GM04504 (cell line): ENCODE data around the gene CARD14.
"Not testable (repeated sequence)": the region's sequence is repeated elsewhere in the genome, so short reads cannot be mapped to it uniquely, and the experiment has no call there.

Experiments
- DNase-seq: peaks from one replicate; pipeline ENCODE4 v3.0.0-alpha.2; 2012; ENCODE audit warnings: low read depth

CARD14 gene

DNA sequence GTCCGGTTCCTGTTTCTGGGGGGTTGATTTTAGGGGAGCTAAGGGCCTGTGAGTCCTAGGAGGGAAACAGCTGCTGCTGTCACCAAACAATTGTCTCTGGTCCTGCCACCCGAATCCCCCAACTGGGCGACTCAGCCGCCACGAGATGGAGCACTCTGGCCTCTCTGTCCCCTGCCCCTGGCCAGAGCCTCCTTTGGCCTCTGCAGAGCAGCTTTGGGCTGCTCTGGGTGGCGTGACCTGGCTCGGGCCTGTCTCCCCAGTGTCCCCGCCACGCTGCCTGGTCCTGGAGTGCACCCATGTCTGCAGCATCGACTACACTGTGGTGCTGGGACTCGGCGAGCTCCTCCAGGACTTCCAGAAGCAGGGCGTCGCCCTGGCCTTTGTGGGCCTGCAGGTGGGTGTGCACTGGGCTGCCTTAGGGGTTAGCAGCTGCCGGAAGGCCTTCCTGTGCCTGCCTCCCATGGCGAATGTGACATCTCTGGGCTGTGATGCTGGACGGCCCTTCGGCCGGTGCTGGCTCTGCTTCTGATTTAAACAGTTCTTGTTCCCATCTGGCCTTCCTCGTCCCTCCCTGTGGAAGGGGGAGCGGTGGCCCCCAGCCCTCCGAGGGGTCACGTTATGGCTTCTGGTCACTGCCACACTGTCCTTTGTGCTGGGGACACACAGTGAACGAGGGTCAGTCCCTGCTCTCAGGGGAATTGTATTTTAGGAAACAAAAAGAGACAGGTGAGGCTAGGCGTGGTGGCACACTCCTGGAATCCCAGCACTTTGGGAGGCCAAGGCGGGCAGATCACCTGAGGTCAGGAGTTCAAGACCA lies 79.3 kb downstream of the CARD14 start:
- DNase-seq = no peak

DNA sequence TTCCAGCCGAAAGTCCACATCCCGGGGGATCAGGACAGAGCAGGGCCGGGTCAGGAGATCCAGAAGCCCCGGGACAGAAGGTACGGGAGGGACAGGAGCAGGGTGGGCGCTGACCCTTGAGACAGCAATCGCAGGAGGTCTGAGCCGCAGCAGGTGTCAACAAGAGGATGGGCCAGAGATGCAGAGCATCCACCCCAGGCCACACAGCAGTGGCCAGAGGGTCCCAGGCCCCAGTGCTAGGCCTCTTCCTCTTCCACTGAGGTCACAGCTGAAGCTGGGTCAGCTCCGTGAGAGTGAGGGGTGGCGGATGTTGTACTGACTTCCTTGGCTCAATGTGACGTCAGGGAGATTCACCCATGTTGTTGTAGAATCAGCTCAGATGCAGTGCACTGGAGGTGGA lies 82.1 kb downstream of the CARD14 start:
- no peak for DNase-seq

DNA sequence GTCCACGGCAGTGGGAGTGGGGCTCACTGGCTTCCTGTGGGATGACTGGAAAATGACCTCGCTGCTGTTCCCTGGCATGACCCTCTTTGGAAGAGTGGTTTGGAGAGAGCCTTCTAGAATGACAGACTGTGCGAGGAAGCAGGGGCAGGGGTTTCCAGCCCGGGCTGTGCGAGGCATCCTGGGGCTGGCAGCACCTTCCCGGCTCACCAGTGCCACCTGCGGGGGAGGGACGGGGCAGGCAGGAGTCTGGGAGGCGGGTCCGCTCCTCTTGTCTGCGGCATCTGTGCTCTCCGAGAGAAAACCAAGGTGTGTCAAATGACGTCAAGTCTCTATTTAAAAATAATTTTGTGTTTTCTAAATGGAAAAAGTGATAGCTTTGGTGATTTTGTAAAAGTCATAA lies 83.0 kb downstream of the CARD14 start:
- DNase-seq = no peak

DNA sequence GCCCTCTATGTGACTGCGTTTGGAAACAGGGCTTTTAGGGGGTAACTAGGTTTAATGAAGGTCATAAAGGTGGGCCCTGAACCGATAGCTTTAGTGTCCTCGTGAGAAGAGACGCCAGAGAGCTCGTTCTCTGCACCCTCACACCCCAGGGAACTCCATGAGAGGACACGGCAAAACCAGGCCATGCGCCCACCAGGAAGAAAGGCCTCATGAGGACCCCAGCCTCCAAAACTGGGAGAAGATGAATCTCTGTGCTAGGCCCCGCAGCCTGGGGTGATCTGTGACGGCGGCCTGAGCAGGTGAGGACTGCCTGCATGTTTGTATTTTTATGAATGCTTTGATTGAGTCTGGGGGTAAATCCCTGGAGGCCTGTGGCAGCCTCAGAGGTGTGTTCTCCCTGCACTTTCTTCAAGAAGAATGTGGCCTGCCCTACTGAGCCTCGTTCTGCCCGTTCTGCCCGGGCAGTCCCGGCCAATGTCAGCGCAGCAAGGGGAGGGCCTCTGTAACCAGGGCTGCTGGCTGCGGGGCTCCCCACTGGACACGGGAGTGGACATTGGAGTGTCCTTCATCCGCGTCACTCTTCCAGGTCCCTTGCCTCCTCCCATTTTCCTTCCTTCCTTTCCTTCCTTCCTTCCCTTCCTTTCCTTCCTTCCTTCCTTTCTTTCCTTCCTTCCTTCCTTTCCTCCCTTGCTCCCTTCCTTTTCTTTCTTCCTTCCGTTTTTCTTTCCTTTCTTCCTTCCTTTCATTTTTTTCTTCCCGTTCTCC lies 84.0 kb downstream of the CARD14 start:
- DNase-seq = no peak

GRCh38 chr17:80254396-80255251 lies 84.8 kb downstream of the CARD14 start:
- DNase-seq = peak; percentile 66

GRCh38 chr17:80256034-80256350 lies 86.2 kb downstream of the CARD14 start:
- DNase-seq = no peak

DNA sequence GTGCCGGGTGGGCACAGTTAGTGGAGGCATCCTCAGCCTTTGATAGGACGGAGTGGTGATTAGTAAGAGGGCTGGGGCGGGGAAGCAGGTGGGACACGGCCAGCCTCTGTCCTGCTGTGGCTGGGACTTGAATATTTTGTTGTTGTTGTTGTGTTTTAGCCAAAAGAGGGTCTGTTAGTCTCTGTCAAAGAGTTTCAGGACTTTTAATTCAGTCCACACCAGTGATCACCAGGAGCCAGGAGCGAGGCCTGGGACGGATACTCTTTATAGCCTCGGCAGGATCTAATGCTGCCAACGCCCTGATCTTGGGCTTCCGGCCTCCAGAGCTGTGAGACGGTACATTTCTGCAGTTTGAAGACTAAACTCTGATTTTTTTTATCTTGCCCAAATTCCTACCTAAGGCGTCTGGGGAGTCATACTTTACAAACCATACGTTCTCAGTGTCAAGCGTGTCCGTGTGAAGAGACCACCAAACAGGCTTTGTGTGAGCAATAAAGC lies 87.9 kb downstream of the CARD14 start:
- DNase-seq = no peak

DNA sequence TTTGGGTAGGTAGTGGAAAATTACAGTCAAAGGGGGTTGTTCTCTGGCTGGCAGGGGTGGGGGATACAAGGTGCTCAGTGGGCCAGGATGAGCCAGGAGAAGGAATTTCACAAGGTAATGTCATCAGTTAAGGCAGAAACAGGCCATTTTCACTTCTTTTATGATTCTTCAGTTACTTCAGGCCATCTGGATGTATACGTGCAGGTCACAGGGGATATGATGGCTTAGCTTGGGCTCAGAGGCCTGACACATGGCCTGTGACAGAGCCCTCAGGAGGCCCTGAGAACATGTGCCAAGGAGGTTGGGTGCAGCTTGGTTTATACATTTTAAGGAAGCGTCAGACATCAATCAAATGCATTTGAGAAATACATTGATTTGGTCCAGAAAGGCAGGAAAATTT lies 88.5 kb downstream of the CARD14 start:
- not testable (repeated sequence) for DNase-seq
